Thyroid gland (tissue), 4 donors: ENCODE results near the gene KCNE4. TPM values are rescaled to one million over a fixed set of nuclear protein-coding genes. Genes with fewer than 3 reads are reported as not detected.
A peak's percentile ranks its signal among the peaks of the same experiment; 100 is the strongest.

Experiments
- DNase-seq, 2 donors: peaks; one replicate each; pipeline ENCODE4 v3.0.0-alpha.2; 2019
- H3K27ac ChIP-seq, 3 donors: fragments of 200-600 bp; sonication (generic); 1 replicate in 2 of 3; 2 replicates in 1 of 3; pipeline ENCODE4 v1.5.1; 2016 to 2019; ENCODE audit warnings: mild to moderate bottlenecking in 1 of 3, moderate library complexity in 1 of 3
- H3K27me3 ChIP-seq: fragments of 200-600 bp; sonication (generic); one replicate; pipeline ENCODE4 v1.5.1; 2019
- H3K36me3 ChIP-seq, 2 donors: fragments of 200-600 bp; sonication (generic); one replicate each; pipeline ENCODE4 v1.5.1; 2016 to 2019
- H3K4me1 ChIP-seq, 2 donors: fragments of 200-600 bp; sonication (generic); one replicate each; pipeline ENCODE4 v1.5.1; 2017 to 2019
- H3K4me3 ChIP-seq, 3 donors: fragments of 200-600 bp; sonication (generic); replicated peaks in 1 of 3; 1 replicate in 2 of 3; 2 replicates in 1 of 3; pipeline ENCODE4 v1.5.1; 2016; ENCODE audit warnings: mild to moderate bottlenecking in 1 of 3
- H3K9me3 ChIP-seq: fragments of 200-600 bp; sonication (generic); one replicate; pipeline ENCODE4 v1.5.1; 2017
- POLR2A ChIP-seq, 2 donors: fragments of 450-650 bp; IDR thresholded peaks; one replicate each; pipeline ENCODE4 v1.6.1; 2017; ENCODE audit warnings: antibody characterized with exemption in 2 of 2, mild to moderate bottlenecking in 2 of 2, moderate library complexity in 1 of 2
- WGBS, 2 donors: methylation state at CpG; one replicate each; pipeline ENCODE4 v1.1.5; 2017; 5-methylcytosine and 5-hydroxymethylcytosine counted together
- intact Hi-C: fragments of 100-400 bp; cut with DNase I; formaldehyde crosslinking; loops from one replicate; pipeline ENCODE4 v1.15.1; 2023
- total RNA-seq, 4 donors: library from RNA; depleted of rRNA; stranded (reverse); fragments of >200 nt; gene quantifications; one replicate each; pipeline ENCODE4 v1.2.3, GENCODE V29; 2016
- TF ChIP-seq, protein P1 (sequence below), 6 experiments: fragments of 200-600 bp in 3 of 6; fragments of 450-650 bp in 3 of 6; sonication (generic) in 3 of 6; IDR thresholded peaks; one replicate each; pipeline ENCODE4 v1.5.1; 2016 to 2019; ENCODE audit warnings: antibody characterized with exemption in 6 of 6, mild to moderate bottlenecking in 2 of 6, inconsistent platforms in 1 of 6, moderate library complexity in 1 of 6

The KCNE4 gene
- total RNA-seq, 4 donors from 2014 or later, result 7.8 to 19.6 (median 18.4) TPM

DNA sequence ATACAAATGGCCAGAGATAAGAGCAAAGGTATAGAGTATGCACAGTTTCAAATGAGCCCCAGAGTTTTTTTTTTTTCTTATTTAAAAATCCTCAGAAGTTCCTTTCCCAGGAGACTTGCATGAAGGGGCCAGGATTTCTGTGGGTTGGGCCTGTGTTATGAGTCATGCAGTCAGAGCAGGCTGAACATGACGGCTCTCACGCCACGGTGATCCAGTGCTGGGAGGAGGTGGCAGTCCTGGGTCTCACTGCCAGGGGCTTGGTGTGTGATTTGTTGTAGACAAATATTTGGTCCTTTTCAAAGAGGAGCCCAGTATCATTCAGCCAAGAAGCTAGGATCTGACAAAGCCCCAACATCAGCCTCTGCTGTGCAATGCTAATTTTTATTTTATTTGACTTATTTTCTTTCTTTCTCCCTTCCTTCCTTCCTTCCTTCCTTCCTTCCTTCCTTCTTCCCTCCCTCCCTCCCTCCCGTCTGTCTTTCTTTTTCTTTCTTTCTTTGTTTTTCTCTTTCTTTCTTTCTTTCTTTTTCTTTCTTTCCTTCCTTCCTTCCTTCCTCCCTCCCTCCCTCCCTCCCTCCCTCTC, 10.4 kb upstream of the KCNE4 start:
- TF ChIP-seq POLR2A (IDR thresholded peaks at IDR 0.05), result peak in 1 of 2 donors; percentile 55
- TF ChIP-seq, protein P1, sequence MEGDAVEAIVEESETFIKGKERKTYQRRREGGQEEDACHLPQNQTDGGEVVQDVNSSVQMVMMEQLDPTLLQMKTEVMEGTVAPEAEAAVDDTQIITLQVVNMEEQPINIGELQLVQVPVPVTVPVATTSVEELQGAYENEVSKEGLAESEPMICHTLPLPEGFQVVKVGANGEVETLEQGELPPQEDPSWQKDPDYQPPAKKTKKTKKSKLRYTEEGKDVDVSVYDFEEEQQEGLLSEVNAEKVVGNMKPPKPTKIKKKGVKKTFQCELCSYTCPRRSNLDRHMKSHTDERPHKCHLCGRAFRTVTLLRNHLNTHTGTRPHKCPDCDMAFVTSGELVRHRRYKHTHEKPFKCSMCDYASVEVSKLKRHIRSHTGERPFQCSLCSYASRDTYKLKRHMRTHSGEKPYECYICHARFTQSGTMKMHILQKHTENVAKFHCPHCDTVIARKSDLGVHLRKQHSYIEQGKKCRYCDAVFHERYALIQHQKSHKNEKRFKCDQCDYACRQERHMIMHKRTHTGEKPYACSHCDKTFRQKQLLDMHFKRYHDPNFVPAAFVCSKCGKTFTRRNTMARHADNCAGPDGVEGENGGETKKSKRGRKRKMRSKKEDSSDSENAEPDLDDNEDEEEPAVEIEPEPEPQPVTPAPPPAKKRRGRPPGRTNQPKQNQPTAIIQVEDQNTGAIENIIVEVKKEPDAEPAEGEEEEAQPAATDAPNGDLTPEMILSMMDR (IDR thresholded peaks at IDR 0.05), result no peak
- 24 to 25% methylated on average over 4 of the region's 4 CpGs for WGBS, 2 donors
- no peaks in the 10 kb centered on the region for H3K27me3 ChIP-seq
- DNase-seq, result peak; percentile 86 to 91
- H3K9me3 ChIP-seq, result no peaks in the 10 kb centered on the region
- intact Hi-C loops, result no loop called here
- peaks cover 6 to 15% of the 10 kb centered on the region in 2 donors for H3K4me1 ChIP-seq
- no peak overlapping the region for H3K4me3 ChIP-seq
- H3K27ac ChIP-seq, result peak overlapping the region; percentile 9 to 57 (median 56)
- H3K36me3 ChIP-seq, result no peaks in the 10 kb centered on the region

DNA sequence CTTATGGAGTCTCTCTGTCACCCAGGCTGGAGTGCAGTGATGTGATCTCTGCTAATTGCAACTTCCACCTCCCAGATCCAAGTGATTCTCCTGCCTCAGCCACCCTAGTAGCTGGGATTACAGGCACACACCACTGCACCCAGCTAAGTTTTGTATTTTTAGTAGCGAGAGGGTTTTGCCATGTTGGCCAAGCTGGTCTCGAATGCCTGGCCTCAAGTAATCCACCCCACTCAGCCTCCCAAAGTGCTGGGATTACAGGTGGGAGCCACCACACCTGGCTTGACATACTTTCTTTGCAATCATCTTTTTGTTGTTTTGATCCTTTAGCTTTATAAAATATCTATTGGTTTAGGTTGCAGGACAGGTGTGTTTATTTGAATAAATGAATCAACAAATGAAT, 9.7 kb upstream of the KCNE4 start:
- no peak overlapping the region for H3K27ac ChIP-seq
- WGBS, 2 donors, result 90% methylated on average over 2 of the region's 2 CpGs
- no peak overlapping the region for H3K4me3 ChIP-seq
- DNase-seq, result no peak
- no peaks in the 10 kb centered on the region for H3K9me3 ChIP-seq
- peaks cover 11 to 15% of the 10 kb centered on the region in 2 donors for H3K4me1 ChIP-seq
- no peak for TF ChIP-seq POLR2A (IDR thresholded peaks at IDR 0.05)
- TF ChIP-seq, protein P1 (IDR thresholded peaks at IDR 0.05), result no peak
- no peaks in the 10 kb centered on the region for H3K36me3 ChIP-seq
- no peaks in the 10 kb centered on the region for H3K27me3 ChIP-seq
- intact Hi-C loops, result no loop called here

DNA sequence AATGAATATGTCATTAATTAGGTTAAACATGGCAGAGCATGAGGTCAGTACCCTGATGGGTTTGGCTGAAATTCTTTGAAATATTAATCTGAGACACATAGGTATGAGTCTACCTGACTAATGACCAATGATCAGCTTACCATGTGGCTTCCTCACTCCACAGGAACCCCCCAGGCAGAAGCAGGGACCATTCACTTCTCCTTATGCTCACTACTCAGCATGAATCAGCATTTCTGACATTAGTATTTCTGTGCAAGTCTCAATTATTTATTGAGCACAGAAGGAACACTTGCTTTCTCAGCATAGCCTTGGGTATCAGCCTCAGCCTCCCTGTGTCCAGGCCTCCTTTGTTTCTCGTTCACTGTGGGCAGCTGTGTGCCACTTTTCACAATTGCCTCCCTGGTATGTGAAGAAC, 9.3 kb upstream of the KCNE4 start:
- TF ChIP-seq, protein P1 (IDR thresholded peaks at IDR 0.05), result no peak
- no peak for TF ChIP-seq POLR2A (IDR thresholded peaks at IDR 0.05)
- H3K4me1 ChIP-seq, result peaks cover 11 to 15% of the 10 kb centered on the region in 2 donors
- no peak overlapping the region for H3K27ac ChIP-seq
- H3K36me3 ChIP-seq, result no peaks in the 10 kb centered on the region
- H3K27me3 ChIP-seq, result no peaks in the 10 kb centered on the region
- intact Hi-C loops, result no loop called here
- H3K4me3 ChIP-seq, result no peak overlapping the region
- H3K9me3 ChIP-seq, result no peaks in the 10 kb centered on the region
- no peak for DNase-seq
- WGBS, 2 donors, result 81 to 92% methylated on average over 1 of the region's 1 CpG

DNA sequence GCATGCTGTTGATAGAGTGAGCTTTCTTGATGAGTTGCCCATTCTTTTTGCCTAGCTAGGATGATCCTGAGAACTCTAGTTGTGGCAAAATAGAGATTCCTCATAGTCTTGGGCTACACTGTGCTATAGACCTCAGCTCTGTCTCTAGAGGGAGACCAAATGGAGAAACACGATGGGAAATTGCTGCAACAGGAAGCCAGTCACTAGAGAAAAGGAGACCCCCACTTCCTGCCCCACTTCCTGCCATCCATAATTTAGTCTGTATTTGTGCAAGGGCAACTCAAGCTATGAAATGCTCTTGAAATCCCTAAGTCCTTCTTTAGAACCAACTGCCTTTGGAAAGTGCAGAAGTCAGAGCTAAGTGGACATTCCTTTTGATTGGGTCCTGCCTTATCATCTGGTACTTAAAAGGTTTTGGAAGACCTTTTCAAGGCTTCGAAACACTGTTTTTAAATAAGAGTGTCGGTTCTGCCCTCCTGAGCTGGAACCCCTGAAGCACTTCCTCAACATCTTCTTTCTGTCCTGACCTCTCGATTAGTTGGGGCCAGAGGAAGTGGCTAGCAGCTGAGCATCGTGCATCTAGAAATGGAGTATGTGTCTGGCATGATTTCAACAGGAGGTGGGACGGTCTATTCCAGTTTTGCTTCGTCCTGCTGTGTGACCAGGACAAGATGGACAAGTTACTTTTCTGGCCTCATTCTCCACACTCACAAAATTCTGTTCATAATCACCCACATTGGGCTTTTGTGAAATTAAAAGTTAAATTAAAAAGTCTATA, 8.6 kb upstream of the KCNE4 start:
- TF ChIP-seq POLR2A (IDR thresholded peaks at IDR 0.05), result no peak
- TF ChIP-seq, protein P1 (IDR thresholded peaks at IDR 0.05), result no peak
- no peaks in the 10 kb centered on the region for H3K27me3 ChIP-seq
- peaks cover 11 to 15% of the 10 kb centered on the region in 2 donors for H3K4me1 ChIP-seq
- 52 to 59% methylated on average over 7 of the region's 7 CpGs for WGBS, 2 donors
- H3K27ac ChIP-seq, result no peak overlapping the region
- H3K9me3 ChIP-seq, result no peaks in the 10 kb centered on the region
- no peaks in the 10 kb centered on the region for H3K36me3 ChIP-seq
- DNase-seq, result no peak
- no peak overlapping the region for H3K4me3 ChIP-seq
- intact Hi-C loops, result no loop called here
